HEK293 (cell line): ENCODE data around the gene FOXN4.

Experiments
- ATF2 ChIP-seq: fragments of 450-650 bp; formaldehyde crosslinking; IDR thresholded peaks from 2 replicates; pipeline ENCODE4 v1.5.1; 2016; ENCODE audit warnings: missing biosample characterization, missing genetic modification characterization, low read depth
- CTCF ChIP-seq: fragments of 450-650 bp; formaldehyde crosslinking; IDR thresholded peaks from 2 replicates; pipeline ENCODE4 v1.5.1; 2016; ENCODE audit warnings: missing biosample characterization, missing genetic modification characterization
- KLF7 ChIP-seq: fragments of 450-650 bp; formaldehyde crosslinking; IDR thresholded peaks from 2 replicates; pipeline ENCODE4 v1.5.1; 2016; ENCODE audit warnings: missing biosample characterization, missing genetic modification characterization, borderline replicate concordance
- OSR2 ChIP-seq: fragments of 450-650 bp; formaldehyde crosslinking; IDR thresholded peaks from 2 replicates; pipeline ENCODE4 v1.5.1; 2016; ENCODE audit warnings: missing biosample characterization, missing genetic modification characterization
- PBX3 ChIP-seq: sonication (generic); formaldehyde crosslinking; IDR thresholded peaks from 2 replicates; pipeline ENCODE4 v1.8.1; 2022; ENCODE audit warnings: mild to moderate bottlenecking, moderate library complexity, missing genetic modification reagents
- SP2 ChIP-seq: fragments of 450-650 bp; formaldehyde crosslinking; IDR thresholded peaks from 2 replicates; pipeline ENCODE4 v1.5.1; 2016; ENCODE audit warnings: missing biosample characterization, missing genetic modification characterization
- TCF7L2 ChIP-seq: IDR thresholded peaks from 2 replicates; pipeline ENCODE4 v1.6.1; 2011; ENCODE audit warnings: low read depth, mild to moderate bottlenecking, inconsistent platforms, low read length, moderate library complexity, borderline replicate concordance
- ZNF350 ChIP-seq: fragments of 450-650 bp; formaldehyde crosslinking; IDR thresholded peaks from 2 replicates; pipeline ENCODE4 v1.5.0; 2017; ENCODE audit warnings: missing biosample characterization, mild to moderate bottlenecking, missing genetic modification characterization
- ZNF501 ChIP-seq: fragments of 450-650 bp; formaldehyde crosslinking; IDR thresholded peaks from 2 replicates; pipeline ENCODE4 v1.5.1; 2016; ENCODE audit warnings: missing biosample characterization, missing genetic modification characterization

- TF ChIP-seq KLF7: no peak
- no peak for TF ChIP-seq CTCF (tag by site-specific recombination)
- no peak for TF ChIP-seq ZNF350 (tag by site-specific recombination)
- no peak for TF ChIP-seq OSR2
- no peak for TF ChIP-seq ATF2 (tag by site-specific recombination)
- TF ChIP-seq PBX3 (CRISPR knock-in tag): no peak
- no peak for TF ChIP-seq TCF7L2
- no peak for TF ChIP-seq ZNF501 (tag by site-specific recombination)
- no peak for TF ChIP-seq SP2 (tag by site-specific recombination)
Observed at GRCh38 chr12:109357032-109357431, 47.9 kb upstream of the FOXN4 start.
